ENCODE results near the gene RAD51B. TPM values are rescaled to one million over a fixed set of nuclear protein-coding genes. Genes with fewer than 3 reads are reported as not detected.

The RAD51B gene
- total and polyA plus RNA-seq, 4 donors, result 2.5 to 95.0 (median 9.6) TPM

- H3K9ac ChIP-seq (ENCODE audit: insufficient read depth in 1 of 2, low read length in 2 of 2), result no peak overlapping the region
- TF ChIP-seq CTCF (IDR thresholded peaks at IDR 0.05; ENCODE audit: control extremely low read depth, extremely low read depth), result no peak
- H3K27me3 ChIP-seq (ENCODE audit: control insufficient read depth in 3 of 3, insufficient read depth in 3 of 3, low read length in 2 of 3), result no peaks in the 10 kb centered on the region
- no peaks in the 10 kb centered on the region for H3K36me3 ChIP-seq (ENCODE audit: control insufficient read depth in 4 of 4, insufficient read depth in 4 of 4, low read length in 4 of 4)
- WGBS, 2 donors, result 99 to 100% methylated on average over 4 of the region's 4 CpGs
- H3K9me3 ChIP-seq (ENCODE audit: control insufficient read depth in 4 of 4, insufficient read depth in 3 of 4, low read length in 3 of 4), result no peaks in the 10 kb centered on the region
- peaks cover 1 to 32% (median 15%) of the 10 kb centered on the region in 5 donors for H3K4me1 ChIP-seq (ENCODE audit: control insufficient read depth in 5 of 5, insufficient read depth in 5 of 5, low read length in 5 of 5)
- no peak for DNase-seq
- H3K27ac ChIP-seq (ENCODE audit: low read depth in 1 of 2, low read length in 1 of 2), result no peak overlapping the region
- no peak for ATAC-seq (ENCODE audit: insufficient read depth, low FRiP score)
- no peak overlapping the region for H3K4me3 ChIP-seq
These were observed 721.8 kb downstream of the RAD51B start for GRCh38 chr14:68541178-68541896.

- H3K4me3 ChIP-seq, result no peak overlapping the region
- ATAC-seq (ENCODE audit: insufficient read depth, low FRiP score) (no peak), DNase-seq (no peak)
- no peak for TF ChIP-seq CTCF (IDR thresholded peaks at IDR 0.05; ENCODE audit: control extremely low read depth, extremely low read depth)
- H3K27ac ChIP-seq (ENCODE audit: low read depth in 1 of 2, low read length in 1 of 2), result no peak overlapping the region
- H3K9me3 ChIP-seq (ENCODE audit: control insufficient read depth in 4 of 4, insufficient read depth in 3 of 4, low read length in 3 of 4), result no peaks in the 10 kb centered on the region
- 96 to 98% methylated on average over 2 of the region's 2 CpGs for WGBS, 2 donors
- H3K4me1 ChIP-seq (ENCODE audit: control insufficient read depth in 5 of 5, insufficient read depth in 5 of 5, low read length in 5 of 5), result peaks cover 3 to 33% (median 19%) of the 10 kb centered on the region in 5 donors
- no peaks in the 10 kb centered on the region for H3K36me3 ChIP-seq (ENCODE audit: control insufficient read depth in 4 of 4, insufficient read depth in 4 of 4, low read length in 4 of 4)
- no peaks in the 10 kb centered on the region for H3K27me3 ChIP-seq (ENCODE audit: control insufficient read depth in 3 of 3, insufficient read depth in 3 of 3, low read length in 2 of 3)
- no peak overlapping the region for H3K9ac ChIP-seq (ENCODE audit: insufficient read depth in 1 of 2, low read length in 2 of 2)
These were observed 722.8 kb downstream of the RAD51B start for GRCh38 chr14:68542346-68542745.

GRCh38 chr14:68543516-68543915 is 723.9 kb downstream of the RAD51B start:
- peaks cover 3 to 43% (median 28%) of the 10 kb centered on the region in 5 donors for H3K4me1 ChIP-seq (ENCODE audit: control insufficient read depth in 5 of 5, insufficient read depth in 5 of 5, low read length in 5 of 5)
- WGBS, 2 donors, result 67 to 81% methylated on average over 3 of the region's 3 CpGs
- no peaks in the 10 kb centered on the region for H3K9me3 ChIP-seq (ENCODE audit: control insufficient read depth in 4 of 4, insufficient read depth in 3 of 4, low read length in 3 of 4)
- H3K27ac ChIP-seq (ENCODE audit: low read depth in 1 of 2, low read length in 1 of 2), result no peak overlapping the region
- DNase-seq, result no peak
- no peaks in the 10 kb centered on the region for H3K27me3 ChIP-seq (ENCODE audit: control insufficient read depth in 3 of 3, insufficient read depth in 3 of 3, low read length in 2 of 3)
- no peak overlapping the region for H3K4me3 ChIP-seq
- no peak for ATAC-seq (ENCODE audit: insufficient read depth, low FRiP score)
- TF ChIP-seq CTCF (IDR thresholded peaks at IDR 0.05; ENCODE audit: control extremely low read depth, extremely low read depth), result no peak
- no peak overlapping the region for H3K9ac ChIP-seq (ENCODE audit: insufficient read depth in 1 of 2, low read length in 2 of 2)
- H3K36me3 ChIP-seq (ENCODE audit: control insufficient read depth in 4 of 4, insufficient read depth in 4 of 4, low read length in 4 of 4), result no peaks in the 10 kb centered on the region
